Cardiac muscle cell (in vitro differentiated cells and primary cell): ENCODE data around the gene IFNA16. TPM values are rescaled to one million over a fixed set of nuclear protein-coding genes. Genes with fewer than 3 reads are reported as not detected.
"Not testable (repeated sequence)": the region's sequence is repeated elsewhere in the genome, so short reads cannot be mapped to it uniquely, and the experiment has no call there.

Experiments used
- DNase-seq, 2 donors: peaks; one replicate each; pipeline versions ENCODE4 v3.0.0 to v3.0.0-alpha.2; 2010 to 2017; ENCODE audit warnings: low read depth in 1 of 2, low spot score in 1 of 2
- H3K27ac ChIP-seq: fragments of 200-600 bp; sonication (generic); 2 replicates; pipeline ENCODE4 v1.5.1; 2016
- H3K27me3 ChIP-seq: fragments of 200-600 bp; sonication (generic); 2 replicates; pipeline ENCODE4 v1.6.0; 2016; ENCODE audit warnings: control low read depth
- H3K36me3 ChIP-seq: fragments of 200-600 bp; sonication (generic); 2 replicates; pipeline ENCODE4 v1.5.1; 2016; ENCODE audit warnings: control low read depth
- H3K4me1 ChIP-seq: fragments of 200-600 bp; sonication (generic); 2 replicates; pipeline ENCODE4 v1.8.1; 2017; ENCODE audit warnings: low read depth, mild to moderate bottlenecking, mixed run types
- H3K4me3 ChIP-seq: fragments of 200-600 bp; sonication (generic); 2 replicates; pipeline ENCODE4 v1.5.1; 2016; ENCODE audit warnings: mild to moderate bottlenecking
- H3K9me3 ChIP-seq: fragments of 200-600 bp; sonication (generic); 2 replicates; pipeline ENCODE4 v1.5.1; 2017; ENCODE audit warnings: low read depth, mild to moderate bottlenecking, control low read depth
- polyA plus RNA-seq: library from polyadenylated mRNA; unstranded; fragments of >200 nt; fragmentation: Nextera tagmentation; extraction: Ambion mirVana; gene quantifications from 2 replicates; pipeline ENCODE4 v1.2.1, GENCODE V29; 2016
- total RNA-seq: library from RNA; depleted of rRNA; stranded (reverse); fragments of >200 nt; gene quantifications from 2 replicates; pipeline ENCODE4 v1.2.3, GENCODE V29; 2016
- TF ChIP-seq, protein P1 (sequence below): IDR thresholded peaks from 2 replicates; pipeline ENCODE4 v1.5.1; 2012; ENCODE audit warnings: low read depth, mild to moderate bottlenecking, low read length

IFNA16 gene
- total RNA-seq (not detected in 2 replicates), polyA plus RNA-seq (not detected in 2 replicates)

GRCh38 chr9:21217211-21217610 lies at the start of gene IFNA16:
TSS of gene IFNA16 (minus strand) at chr9:21217311. CDS start at chr9:21217305, 6 bp downstream.
- H3K36me3 ChIP-seq, DNase-seq: not testable (repeated sequence)

GRCh38 chr9:21265421-21266189 lies 48.5 kb upstream of the IFNA16 start:
- Histone ChIP-seq H3K4me3 (no peak overlapping the region), H3K27ac (no peak overlapping the region), H3K4me1 (no peaks in the 10 kb centered on the region), H3K9me3 (no peaks in the 10 kb centered on the region), H3K36me3 (no peaks in the 10 kb centered on the region), H3K27me3 (peaks cover 76% of the 10 kb centered on the region)
- TF ChIP-seq, protein P1, sequence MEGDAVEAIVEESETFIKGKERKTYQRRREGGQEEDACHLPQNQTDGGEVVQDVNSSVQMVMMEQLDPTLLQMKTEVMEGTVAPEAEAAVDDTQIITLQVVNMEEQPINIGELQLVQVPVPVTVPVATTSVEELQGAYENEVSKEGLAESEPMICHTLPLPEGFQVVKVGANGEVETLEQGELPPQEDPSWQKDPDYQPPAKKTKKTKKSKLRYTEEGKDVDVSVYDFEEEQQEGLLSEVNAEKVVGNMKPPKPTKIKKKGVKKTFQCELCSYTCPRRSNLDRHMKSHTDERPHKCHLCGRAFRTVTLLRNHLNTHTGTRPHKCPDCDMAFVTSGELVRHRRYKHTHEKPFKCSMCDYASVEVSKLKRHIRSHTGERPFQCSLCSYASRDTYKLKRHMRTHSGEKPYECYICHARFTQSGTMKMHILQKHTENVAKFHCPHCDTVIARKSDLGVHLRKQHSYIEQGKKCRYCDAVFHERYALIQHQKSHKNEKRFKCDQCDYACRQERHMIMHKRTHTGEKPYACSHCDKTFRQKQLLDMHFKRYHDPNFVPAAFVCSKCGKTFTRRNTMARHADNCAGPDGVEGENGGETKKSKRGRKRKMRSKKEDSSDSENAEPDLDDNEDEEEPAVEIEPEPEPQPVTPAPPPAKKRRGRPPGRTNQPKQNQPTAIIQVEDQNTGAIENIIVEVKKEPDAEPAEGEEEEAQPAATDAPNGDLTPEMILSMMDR, result no peak
- no peak for DNase-seq

More at GRCh38 chr9:21217211-21217610, at the start of gene IFNA16:
- not testable (repeated sequence) for H3K4me1 ChIP-seq, H3K27me3 ChIP-seq, H3K27ac ChIP-seq, H3K9me3 ChIP-seq, H3K4me3 ChIP-seq

GRCh38 chr9:21255538-21256212 lies 38.6 kb upstream of the IFNA16 start:
- Histone ChIP-seq H3K36me3 (no peaks in the 10 kb centered on the region), H3K27ac (no peak overlapping the region), H3K27me3 (peaks cover 15% of the 10 kb centered on the region), H3K4me1 (no peaks in the 10 kb centered on the region), H3K9me3 (no peaks in the 10 kb centered on the region), H3K4me3 (no peak overlapping the region)
- DNase-seq, result no peak
- TF ChIP-seq, protein P1, result no peak

- no peaks in the 10 kb centered on the region for H3K9me3 ChIP-seq
- H3K27ac ChIP-seq, result no peak overlapping the region
- H3K27me3 ChIP-seq, result peaks cover 15% of the 10 kb centered on the region
- no peaks in the 10 kb centered on the region for H3K36me3 ChIP-seq
- no peak overlapping the region for H3K4me3 ChIP-seq
- H3K4me1 ChIP-seq, result no peaks in the 10 kb centered on the region
- TF ChIP-seq, protein P1, result peak; percentile 41
- peak; percentile 22 to 57 for DNase-seq
Measured at GRCh38 chr9:21252721-21253547, 35.8 kb upstream of the IFNA16 start.

GRCh38 chr9:21251638-21252037 lies 34.5 kb upstream of the IFNA16 start:
- TF ChIP-seq, protein P1, result no peak
- peaks cover 15% of the 10 kb centered on the region for H3K27me3 ChIP-seq
- peak in 1 of 2 donors; percentile 8 for DNase-seq

More at GRCh38 chr9:21251638-21252037, 34.5 kb upstream of the IFNA16 start:
- no peaks in the 10 kb centered on the region for H3K4me1 ChIP-seq
- no peaks in the 10 kb centered on the region for H3K9me3 ChIP-seq
- no peaks in the 10 kb centered on the region for H3K36me3 ChIP-seq
- no peak overlapping the region for H3K27ac ChIP-seq
- H3K4me3 ChIP-seq, result no peak overlapping the region
